Fibroblast of skin of right biceps (primary cell): ENCODE measurements around the gene ST6GALNAC4.
A peak's percentile ranks its signal among the peaks of the same experiment; 100 is the strongest.

ENCODE experiments used
- DNase-seq: peaks from one replicate; pipeline ENCODE4 v3.0.0-alpha.2; 2013

The ST6GALNAC4 gene

GRCh38 chr9:127945942-127946341 lies 29.1 kb upstream of the ST6GALNAC4 start:
- no peak for DNase-seq

- no peak for DNase-seq
These were observed 28.5 kb upstream of the ST6GALNAC4 start for GRCh38 chr9:127945338-127945737.

- DNase-seq = no peak
These were observed 27.9 kb upstream of the ST6GALNAC4 start for GRCh38 chr9:127944586-127945218.

GRCh38 chr9:127943731-127944144 lies 26.9 kb upstream of the ST6GALNAC4 start:
- peak; percentile 76 for DNase-seq

GRCh38 chr9:127943011-127943662 lies 26.3 kb upstream of the ST6GALNAC4 start:
- DNase-seq = no peak

- peak; percentile 47 for DNase-seq
These were observed 25.6 kb upstream of the ST6GALNAC4 start for GRCh38 chr9:127942216-127943010.

GRCh38 chr9:127941961-127942215 lies 25.0 kb upstream of the ST6GALNAC4 start:
- DNase-seq = no peak

GRCh38 chr9:127941062-127941960 lies 24.5 kb upstream of the ST6GALNAC4 start:
- no peak for DNase-seq

GRCh38 chr9:127940593-127940992 lies 23.8 kb upstream of the ST6GALNAC4 start:
- DNase-seq = no peak

- DNase-seq = no peak
These were observed 21.5 kb upstream of the ST6GALNAC4 start for GRCh38 chr9:127938298-127938690.

GRCh38 chr9:127937388-127938297 lies 20.8 kb upstream of the ST6GALNAC4 start, which contains the start of gene DPM2:
Gene DPM2, minus strand, starts transcription at chr9:127937854. Its CDS starts 34 bp downstream, at chr9:127937820.
- DNase-seq = peak; percentile 88

GRCh38 chr9:127937056-127937387 lies 20.2 kb upstream of the ST6GALNAC4 start:
- no peak for DNase-seq

- no peak for DNase-seq
These were observed 19.6 kb upstream of the ST6GALNAC4 start for GRCh38 chr9:127936347-127936852.

GRCh38 chr9:127935765-127936221 lies 19.0 kb upstream of the ST6GALNAC4 start:
- DNase-seq = no peak

- no peak for DNase-seq
These were observed 18.1 kb upstream of the ST6GALNAC4 start for GRCh38 chr9:127934986-127935385.

- no peak for DNase-seq
These were observed 17.4 kb upstream of the ST6GALNAC4 start for GRCh38 chr9:127934248-127934647.

GRCh38 chr9:127931092-127931881 lies 14.4 kb upstream of the ST6GALNAC4 start:
- DNase-seq = peak; percentile 69

- peak; percentile 77 for DNase-seq
These were observed 13.6 kb upstream of the ST6GALNAC4 start, which contains the start of gene PIP5KL1 for GRCh38 chr9:127930231-127931091. Gene PIP5KL1, minus strand, starts transcription at chr9:127930777. Its CDS starts 25 bp downstream, at chr9:127930752.

GRCh38 chr9:127929625-127929979 lies 12.8 kb upstream of the ST6GALNAC4 start:
- DNase-seq = no peak
